AML-193 (cell line): ENCODE data around the gene DPM3.
"Not testable (repeated sequence)": the region's sequence is repeated elsewhere in the genome, so short reads cannot be mapped to it uniquely, and the experiment has no call there.

ENCODE experiments used
- DNase-seq, 2 experiments: peaks; one replicate each; lab custom pipeline; 2025; lab: John Stamatoyannopoulos, UW

DPM3 gene

GRCh38 chr1:155175281-155175926 lies 35.1 kb upstream of the DPM3 start:
- DNase-seq, result no peak

- no peak for DNase-seq
Measured at GRCh38 chr1:155174324-155175280, 34.3 kb upstream of the DPM3 start.

GRCh38 chr1:155173478-155174323 lies 33.4 kb upstream of the DPM3 start, which contains the start of gene TRIM46:
Gene TRIM46 (plus strand): TSS chr1:155173849. CDS start chr1:155173967, 118 bp downstream.
- DNase-seq, result no peak

GRCh38 chr1:155172732-155173477 lies 32.6 kb upstream of the DPM3 start, which contains the start of gene KRTCAP2:
Gene KRTCAP2 (minus strand): TSS chr1:155173304. CDS start chr1:155173224, 80 bp downstream.
- peak; percentile 93 for DNase-seq

- no peak for DNase-seq
Measured at GRCh38 chr1:155171836-155172731, 31.8 kb upstream of the DPM3 start.

GRCh38 chr1:155170806-155171205 lies 30.5 kb upstream of the DPM3 start:
- DNase-seq, result no peak

GRCh38 chr1:155170101-155170785 lies 29.9 kb upstream of the DPM3 start:
- no peak for DNase-seq

- no peak for DNase-seq
Measured at GRCh38 chr1:155169541-155169940, 29.2 kb upstream of the DPM3 start.

- DNase-seq, result no peak
Measured at GRCh38 chr1:155168456-155169210, 28.3 kb upstream of the DPM3 start.

GRCh38 chr1:155168105-155168445 lies 27.7 kb upstream of the DPM3 start:
- DNase-seq, result not testable (repeated sequence)

GRCh38 chr1:155167166-155168104 lies 27.1 kb upstream of the DPM3 start:
- DNase-seq, result peak; percentile 68 to 80

- peak; percentile 81 to 84 for DNase-seq
Measured at GRCh38 chr1:155166471-155167165, 26.3 kb upstream of the DPM3 start.

- no peak for DNase-seq
Measured at GRCh38 chr1:155166051-155166470, 25.7 kb upstream of the DPM3 start.

GRCh38 chr1:155164625-155165024 lies 24.3 kb upstream of the DPM3 start:
- not testable (repeated sequence) for DNase-seq

- not testable (repeated sequence) for DNase-seq
Measured at GRCh38 chr1:155163785-155164184, 23.5 kb upstream of the DPM3 start.

GRCh38 chr1:155162631-155163030 lies 22.3 kb upstream of the DPM3 start:
- DNase-seq, result not testable (repeated sequence)

GRCh38 chr1:155160128-155160527 lies 19.8 kb upstream of the DPM3 start:
- no peak for DNase-seq
